Measurements from ENCODE around the gene ARVCF. TPM values are rescaled to one million over a fixed set of nuclear protein-coding genes. Genes with fewer than 3 reads are reported as not detected.

Gene ARVCF
- polyA plus RNA-seq, 1 donor from 2014 or later, result 112 TPM

DNA sequence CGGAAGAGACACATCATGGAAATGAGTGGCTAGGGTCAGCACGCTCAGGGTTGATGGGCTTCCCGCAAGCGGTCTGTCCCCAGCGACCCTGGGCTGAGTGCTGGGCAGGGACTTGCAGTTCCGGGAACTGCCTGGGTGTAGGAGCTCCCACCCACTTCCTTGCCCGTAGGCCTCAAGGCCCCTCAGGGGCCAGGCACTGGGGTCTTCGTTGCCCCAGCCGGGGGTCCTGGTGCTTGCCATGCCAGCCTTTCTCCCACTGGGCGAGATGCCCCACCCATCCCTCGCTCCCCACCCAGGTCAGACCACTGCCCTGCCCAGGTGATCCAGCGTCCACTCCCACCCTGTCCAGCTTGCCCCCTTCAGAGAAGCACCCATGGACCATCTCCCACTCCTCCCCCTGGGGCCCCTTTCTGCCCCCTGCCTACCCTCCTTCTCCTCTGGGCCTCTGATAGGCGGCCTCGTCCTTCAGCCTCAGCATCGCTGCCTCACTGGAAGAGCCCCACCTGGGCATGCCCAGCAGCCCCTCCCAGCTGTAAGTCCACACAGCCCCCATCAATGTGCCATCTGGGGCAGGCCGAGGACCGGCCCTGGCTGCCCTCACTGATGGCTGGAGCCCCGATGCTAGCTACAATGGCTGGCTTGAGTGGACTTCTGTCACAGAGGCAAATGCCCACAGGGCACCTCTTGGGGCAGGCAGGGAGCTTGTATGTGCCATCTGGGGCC is 45.6 kb upstream of the ARVCF start:
- Histone ChIP-seq H3K4me2 (ENCODE audit: low read length) (no peak overlapping the region), H3K36me3 (ENCODE audit: insufficient read depth, low read length) (no peaks in the 10 kb centered on the region), H3K27me3 (ENCODE audit: insufficient read depth, low read depth, low read length) (no peaks in the 10 kb centered on the region), H4K20me1 (ENCODE audit: insufficient read depth) (no peaks in the 10 kb centered on the region), H3K9ac (ENCODE audit: low read length) (no peak overlapping the region), H3K9me3 (ENCODE audit: low read length) (no peaks in the 10 kb centered on the region), H3K9me2 (ENCODE audit: insufficient read depth, low read length) (no peaks in the 10 kb centered on the region), H3F3A (ENCODE audit: insufficient read depth, low read length, poor library complexity, severe bottlenecking) (no peaks in the 10 kb centered on the region), H2AFZ (ENCODE audit: low read depth, low read length) (no peak overlapping the region), H3K4me3 (ENCODE audit: low read length) (no peak overlapping the region), H3K79me2 (replicated peaks; ENCODE audit: insufficient read depth, low read length) (no peaks in the 10 kb centered on the region), H3K27ac (ENCODE audit: low read length) (no peak overlapping the region)
- TF ChIP-seq, protein P1, sequence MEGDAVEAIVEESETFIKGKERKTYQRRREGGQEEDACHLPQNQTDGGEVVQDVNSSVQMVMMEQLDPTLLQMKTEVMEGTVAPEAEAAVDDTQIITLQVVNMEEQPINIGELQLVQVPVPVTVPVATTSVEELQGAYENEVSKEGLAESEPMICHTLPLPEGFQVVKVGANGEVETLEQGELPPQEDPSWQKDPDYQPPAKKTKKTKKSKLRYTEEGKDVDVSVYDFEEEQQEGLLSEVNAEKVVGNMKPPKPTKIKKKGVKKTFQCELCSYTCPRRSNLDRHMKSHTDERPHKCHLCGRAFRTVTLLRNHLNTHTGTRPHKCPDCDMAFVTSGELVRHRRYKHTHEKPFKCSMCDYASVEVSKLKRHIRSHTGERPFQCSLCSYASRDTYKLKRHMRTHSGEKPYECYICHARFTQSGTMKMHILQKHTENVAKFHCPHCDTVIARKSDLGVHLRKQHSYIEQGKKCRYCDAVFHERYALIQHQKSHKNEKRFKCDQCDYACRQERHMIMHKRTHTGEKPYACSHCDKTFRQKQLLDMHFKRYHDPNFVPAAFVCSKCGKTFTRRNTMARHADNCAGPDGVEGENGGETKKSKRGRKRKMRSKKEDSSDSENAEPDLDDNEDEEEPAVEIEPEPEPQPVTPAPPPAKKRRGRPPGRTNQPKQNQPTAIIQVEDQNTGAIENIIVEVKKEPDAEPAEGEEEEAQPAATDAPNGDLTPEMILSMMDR (IDR thresholded peaks at IDR 0.05; ENCODE audit: poor library complexity, severe bottlenecking), result no peak

DNA sequence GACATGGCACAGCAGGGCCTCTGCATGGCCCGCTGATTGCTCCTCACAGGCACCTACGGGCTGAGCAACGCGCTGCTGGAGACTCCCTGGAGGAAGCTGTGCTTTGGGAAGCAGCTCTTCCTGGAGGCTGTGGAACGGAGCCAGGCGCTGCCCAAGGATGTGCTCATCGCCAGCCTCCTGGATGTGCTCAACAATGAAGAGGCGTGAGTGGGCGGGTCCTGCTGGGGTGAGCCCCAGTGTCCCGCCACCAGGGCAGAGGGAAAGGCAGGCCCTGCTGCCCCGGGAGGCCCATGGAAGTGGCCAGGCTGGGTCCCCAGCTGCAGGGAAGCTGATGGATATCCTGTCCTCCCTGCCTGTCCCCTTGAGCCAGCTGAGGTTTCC is 44.8 kb upstream of the ARVCF start:
- Histone ChIP-seq H3K27ac (ENCODE audit: low read length) (no peak overlapping the region), H3F3A (ENCODE audit: insufficient read depth, low read length, poor library complexity, severe bottlenecking) (no peaks in the 10 kb centered on the region)

DNA sequence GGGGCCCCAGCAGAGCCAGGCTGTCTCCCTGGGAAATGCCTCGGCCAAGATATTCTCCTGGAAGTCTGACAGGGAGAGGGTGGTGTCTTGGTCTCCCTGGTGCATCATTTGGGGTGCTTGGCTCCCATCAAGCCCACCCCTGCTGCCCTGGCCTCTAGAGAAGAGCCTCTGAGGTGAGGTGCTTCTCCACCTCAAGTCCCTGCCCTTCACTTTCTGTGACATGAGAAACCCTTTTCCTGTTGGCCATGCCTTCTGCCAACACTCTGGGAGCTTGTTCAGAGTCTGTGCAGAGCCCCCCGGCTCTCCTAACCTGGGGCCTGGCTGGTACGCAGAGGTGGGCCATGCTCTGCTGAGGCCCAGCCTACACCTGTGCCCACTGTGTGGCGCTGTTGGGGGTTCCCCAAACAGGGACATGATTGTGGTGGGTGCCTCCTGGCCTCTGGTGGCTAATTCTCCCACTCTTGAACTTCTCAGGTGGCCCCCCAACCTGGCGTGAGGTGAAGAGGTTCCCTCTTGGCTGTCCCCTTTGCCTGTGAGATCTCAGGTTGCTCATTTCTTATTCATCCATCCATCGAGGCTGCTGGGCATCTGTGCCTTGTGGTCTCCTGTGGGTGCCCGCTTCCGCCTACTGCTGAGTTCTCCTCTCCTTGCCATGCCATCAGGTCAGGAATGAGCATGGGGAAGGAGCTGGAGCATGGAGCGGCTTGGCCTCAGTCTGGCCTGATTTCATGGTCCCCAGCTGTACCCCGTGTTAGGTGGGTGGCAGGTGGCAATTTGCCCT is 44.3 kb upstream of the ARVCF start:
- no peak overlapping the region for H2AFZ ChIP-seq (ENCODE audit: low read depth, low read length)
- H3F3A ChIP-seq (ENCODE audit: insufficient read depth, low read length, poor library complexity, severe bottlenecking), result no peaks in the 10 kb centered on the region
- no peak overlapping the region for H3K4me3 ChIP-seq (ENCODE audit: low read length)
- H3K27me3 ChIP-seq (ENCODE audit: insufficient read depth, low read depth, low read length), result no peaks in the 10 kb centered on the region
- no peaks in the 10 kb centered on the region for H3K79me2 ChIP-seq (replicated peaks; ENCODE audit: insufficient read depth, low read length)
- no peak overlapping the region for H3K27ac ChIP-seq (ENCODE audit: low read length)
- TF ChIP-seq MXI1 (conservative IDR thresholded peaks at IDR 0.05; ENCODE audit: poor library complexity, severe bottlenecking), result no peak
- no peak for TF ChIP-seq SMC3 (conservative IDR thresholded peaks at IDR 0.05; ENCODE audit: poor library complexity)
- no peak for TF ChIP-seq RAD21 (conservative IDR thresholded peaks at IDR 0.05)
- TF ChIP-seq EP300 (conservative IDR thresholded peaks at IDR 0.05; ENCODE audit: poor library complexity, severe bottlenecking), result no peak
- H3K36me3 ChIP-seq (ENCODE audit: insufficient read depth, low read length), result no peaks in the 10 kb centered on the region
- H3K9me2 ChIP-seq (ENCODE audit: insufficient read depth, low read length), result no peaks in the 10 kb centered on the region
- H3K9me3 ChIP-seq (ENCODE audit: low read length), result no peaks in the 10 kb centered on the region
- no peaks in the 10 kb centered on the region for H4K20me1 ChIP-seq (ENCODE audit: insufficient read depth)
- no peak overlapping the region for H3K4me2 ChIP-seq (ENCODE audit: low read length)
- H3K9ac ChIP-seq (ENCODE audit: low read length), result no peak overlapping the region

More for the DNA sequence above, 44.8 kb upstream of the ARVCF start:
- no peaks in the 10 kb centered on the region for H3K79me2 ChIP-seq (replicated peaks; ENCODE audit: insufficient read depth, low read length)
- no peaks in the 10 kb centered on the region for H4K20me1 ChIP-seq (ENCODE audit: insufficient read depth)
- no peak overlapping the region for H3K9ac ChIP-seq (ENCODE audit: low read length)
- H3K4me3 ChIP-seq (ENCODE audit: low read length), result no peak overlapping the region
- H3K9me2 ChIP-seq (ENCODE audit: insufficient read depth, low read length), result no peaks in the 10 kb centered on the region
- no peaks in the 10 kb centered on the region for H3K9me3 ChIP-seq (ENCODE audit: low read length)
- H2AFZ ChIP-seq (ENCODE audit: low read depth, low read length), result no peak overlapping the region
- H3K4me2 ChIP-seq (ENCODE audit: low read length), result no peak overlapping the region
- no peak for TF ChIP-seq RAD21 (conservative IDR thresholded peaks at IDR 0.05)
- no peaks in the 10 kb centered on the region for H3K36me3 ChIP-seq (ENCODE audit: insufficient read depth, low read length)
- H3K27me3 ChIP-seq (ENCODE audit: insufficient read depth, low read depth, low read length), result no peaks in the 10 kb centered on the region

Data from neural cell (in vitro differentiated cells).